OCI-LY7 (cell line): Measurements from ENCODE around the gene PEX14. TPM values are rescaled to one million over a fixed set of nuclear protein-coding genes. Genes with fewer than 3 reads are reported as not detected.

ENCODE experiments used
- BruUV-seq: library from RNA; stranded (reverse); fragments of 400-500 nt; replicated peaks from 2 replicates; lab custom pipeline; 2021; lab: Mats Ljungman, UMichigan
- CTCF ChIA-PET: fragments of 300-600 bp; sonication (Branson Sonifier 250); formaldehyde crosslinking; loops from one replicate; lab custom pipeline; 2022; ENCODE audit warnings: antibody characterized with exemption; ENCODE audit not compliant: unreplicated experiment; lab: Charles Lee
- POLR2A ChIA-PET: fragments of 300-600 bp; sonication (Branson Sonifier 250); formaldehyde crosslinking; loops from one replicate; lab custom pipeline; 2022; ENCODE audit warnings: antibody characterized with exemption; lab: Charles Lee
- DNase-seq: peaks from one replicate; pipeline ENCODE4 v3.0.0-alpha.2; 2015; ENCODE audit warnings: low spot score
- H2AFZ ChIP-seq: fragments of 200-600 bp; sonication (generic), shearing (Covaris generic); 2 replicates; pipeline ENCODE4 v1.6.1; 2014; ENCODE audit warnings: mild to moderate bottlenecking, antibody characterized with exemption, low read length, moderate library complexity
- H3K27ac ChIP-seq: fragments of 200-600 bp; sonication (generic); 2 replicates; pipeline ENCODE4 v1.5.1; 2014; ENCODE audit warnings: mixed run types, low read depth, mild to moderate bottlenecking, moderate library complexity, low read length, inconsistent platforms; ENCODE audit not compliant: poor library complexity, severe bottlenecking
- H3K36me3 ChIP-seq: fragments of 200-600 bp; sonication (generic); 2 replicates; pipeline ENCODE4 v1.6.1; 2014; ENCODE audit warnings: mild to moderate bottlenecking, antibody characterized with exemption, low read length, moderate library complexity, mixed read lengths; ENCODE audit not compliant: insufficient read depth
- H3K4me1 ChIP-seq: fragments of 200-600 bp; sonication (generic); 2 replicates; pipeline ENCODE4 v1.5.1; 2014; ENCODE audit warnings: mild to moderate bottlenecking, low read length; ENCODE audit not compliant: insufficient read depth, poor library complexity, severe bottlenecking
- H3K4me2 ChIP-seq: fragments of 200-600 bp; sonication (generic); 2 replicates; pipeline ENCODE4 v1.6.1; 2014; ENCODE audit warnings: mild to moderate bottlenecking, low read length
- H3K4me3 ChIP-seq: fragments of 200-600 bp; sonication (generic); 2 replicates; pipeline ENCODE4 v1.5.1; 2014; ENCODE audit warnings: mild to moderate bottlenecking, low read depth, low read length; ENCODE audit not compliant: poor library complexity, severe bottlenecking
- H3K79me2 ChIP-seq: fragments of 200-600 bp; sonication (generic); 2 replicates; pipeline ENCODE4 v1.6.1; 2016; ENCODE audit warnings: low read depth, mild to moderate bottlenecking, low read length, moderate library complexity, mixed read lengths; ENCODE audit not compliant: insufficient read depth
- H3K9me2 ChIP-seq: fragments of 200-600 bp; sonication (generic); 2 replicates; pipeline ENCODE4 v1.6.1; 2016; ENCODE audit warnings: mild to moderate bottlenecking, low read length, mixed read lengths; ENCODE audit not compliant: insufficient read depth
- H3K9me3 ChIP-seq: fragments of 200-600 bp; sonication (generic); 2 replicates; pipeline ENCODE4 v1.6.1; 2014; ENCODE audit warnings: mild to moderate bottlenecking, mixed run types, low read length, mixed read lengths
- H4K20me1 ChIP-seq: fragments of 200-600 bp; sonication (generic); 2 replicates; pipeline ENCODE4 v1.6.1; 2014; ENCODE audit warnings: mild to moderate bottlenecking, antibody characterized with exemption, low read length, moderate library complexity, mixed read lengths; ENCODE audit not compliant: insufficient read depth
- EZH2phosphoT487 ChIP-seq: fragments of 200-600 bp; sonication (generic); IDR thresholded peaks from 2 replicates; pipeline ENCODE4 v1.6.1; 2018; ENCODE audit warnings: low read depth, borderline replicate concordance, mild to moderate bottlenecking, mixed run types, antibody characterized with exemption, low read length, moderate library complexity, mixed read lengths
- intact Hi-C: fragments of 100-400 bp; cut with micrococcal nuclease; formaldehyde crosslinking; loops from one replicate; pipeline ENCODE4 v1.10.0; 2022; ENCODE audit not compliant: unreplicated experiment
- total RNA-seq, 2 experiments: library from RNA; depleted of rRNA in 1 of 2; stranded (reverse); fragments of >200 nt in 1 of 2; shearing (Covaris generic) in 1 of 2; gene quantifications; 2 replicates each; pipeline ENCODE4 v1.2.3, GENCODE V29; 2014 to 2022
- TF ChIP-seq, protein P1 (sequence below): fragments of 200-600 bp; sonication (generic); conservative IDR thresholded peaks from 2 replicates; pipeline ENCODE4 v1.5.1; 2014; ENCODE audit warnings: mild to moderate bottlenecking, antibody characterized with exemption, low read length, moderate library complexity, mixed read lengths

The PEX14 gene
- total RNA-seq, 2 experiments from 2014 or later = 14.6 to 24.3 TPM

DNA sequence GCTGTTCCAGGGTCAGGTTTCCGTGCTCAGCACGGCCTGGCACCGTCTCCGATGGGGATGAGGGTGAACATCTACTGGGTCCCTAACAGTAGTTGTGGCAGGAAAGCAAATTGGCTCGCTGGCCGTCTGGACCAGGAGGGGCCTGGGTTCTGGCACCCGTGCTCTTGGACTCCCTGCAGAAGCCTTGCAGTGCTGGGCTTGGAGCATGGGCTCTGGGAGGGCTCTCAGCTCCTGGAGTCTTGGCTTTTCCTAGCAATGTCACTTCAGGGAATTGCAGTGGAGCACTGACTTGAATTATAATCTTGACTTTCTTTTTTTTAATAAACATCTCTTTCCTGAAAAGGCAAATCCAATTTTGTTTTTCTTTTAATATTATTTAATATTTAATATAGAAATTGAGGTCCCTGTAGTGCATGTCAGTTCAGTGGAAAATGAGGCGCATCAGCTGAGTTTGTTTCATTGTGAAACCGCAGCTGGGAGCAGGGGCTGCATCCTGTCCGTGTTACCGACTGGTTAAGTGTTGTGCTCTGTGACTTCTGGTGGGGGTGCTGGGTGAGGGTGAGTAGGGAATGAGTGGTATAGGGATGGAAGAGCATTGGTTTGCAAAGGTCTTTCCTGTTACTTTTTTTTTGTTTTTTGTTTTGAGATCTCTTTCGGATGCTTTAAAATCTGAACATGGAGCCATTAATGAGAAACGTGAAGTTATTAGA is 64.1 kb downstream of the PEX14 start:
- H3K4me3 ChIP-seq = no peak overlapping the region
- H3K79me2 ChIP-seq = no peaks in the 10 kb centered on the region
- no peaks in the 10 kb centered on the region for H3K4me1 ChIP-seq
- no peaks in the 10 kb centered on the region for H3K9me2 ChIP-seq
- BruUV-seq = no TSS peak
- POLR2A ChIA-PET = no interaction called here
- no peak overlapping the region for H2AFZ ChIP-seq
- H3K27ac ChIP-seq = no peak overlapping the region
- no peaks in the 10 kb centered on the region for H3K9me3 ChIP-seq
- H3K4me2 ChIP-seq = no peak overlapping the region
- no peak for DNase-seq
- CTCF ChIA-PET = no interaction called here
- H4K20me1 ChIP-seq = no peaks in the 10 kb centered on the region; the same call in 1 of the 2 replicates
- peaks cover 12% of the 10 kb centered on the region; the same call in 1 of the 2 replicates for H3K36me3 ChIP-seq
- intact Hi-C loops = no loop called here
- no peak for TF ChIP-seq EZH2phosphoT487
- TF ChIP-seq, protein P1, sequence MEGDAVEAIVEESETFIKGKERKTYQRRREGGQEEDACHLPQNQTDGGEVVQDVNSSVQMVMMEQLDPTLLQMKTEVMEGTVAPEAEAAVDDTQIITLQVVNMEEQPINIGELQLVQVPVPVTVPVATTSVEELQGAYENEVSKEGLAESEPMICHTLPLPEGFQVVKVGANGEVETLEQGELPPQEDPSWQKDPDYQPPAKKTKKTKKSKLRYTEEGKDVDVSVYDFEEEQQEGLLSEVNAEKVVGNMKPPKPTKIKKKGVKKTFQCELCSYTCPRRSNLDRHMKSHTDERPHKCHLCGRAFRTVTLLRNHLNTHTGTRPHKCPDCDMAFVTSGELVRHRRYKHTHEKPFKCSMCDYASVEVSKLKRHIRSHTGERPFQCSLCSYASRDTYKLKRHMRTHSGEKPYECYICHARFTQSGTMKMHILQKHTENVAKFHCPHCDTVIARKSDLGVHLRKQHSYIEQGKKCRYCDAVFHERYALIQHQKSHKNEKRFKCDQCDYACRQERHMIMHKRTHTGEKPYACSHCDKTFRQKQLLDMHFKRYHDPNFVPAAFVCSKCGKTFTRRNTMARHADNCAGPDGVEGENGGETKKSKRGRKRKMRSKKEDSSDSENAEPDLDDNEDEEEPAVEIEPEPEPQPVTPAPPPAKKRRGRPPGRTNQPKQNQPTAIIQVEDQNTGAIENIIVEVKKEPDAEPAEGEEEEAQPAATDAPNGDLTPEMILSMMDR = no peak

DNA sequence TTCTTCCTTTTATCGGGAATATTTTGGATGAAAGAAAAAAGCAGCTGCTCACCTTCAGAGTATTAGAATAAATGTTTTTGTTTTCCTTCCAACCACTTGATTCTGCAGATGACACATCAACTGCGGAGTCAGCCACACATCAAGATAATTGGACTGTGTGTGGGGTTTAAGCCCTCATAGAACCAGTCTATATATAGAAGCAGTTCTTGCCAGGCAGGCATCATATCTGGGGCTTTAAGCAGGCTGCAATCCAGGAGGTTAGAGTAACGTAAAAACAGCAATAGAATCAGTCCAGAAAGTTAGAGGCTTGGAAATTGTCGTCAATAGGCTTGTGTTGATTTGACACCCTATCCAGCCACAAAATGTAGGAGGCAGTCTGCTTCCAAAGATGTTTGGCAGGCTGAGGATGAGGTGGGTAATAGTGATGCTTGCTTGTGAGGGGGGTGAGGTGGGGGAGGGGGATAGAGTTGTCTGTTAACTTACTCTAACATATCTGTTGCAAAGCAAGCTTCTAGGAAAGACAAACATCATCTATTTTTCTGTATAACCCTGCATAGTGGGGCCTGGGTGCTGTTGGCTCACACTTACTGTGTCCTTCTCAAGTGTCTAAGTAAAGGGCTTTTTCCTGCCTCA is 64.8 kb downstream of the PEX14 start:
- Histone ChIP-seq H3K79me2 (no peaks in the 10 kb centered on the region), H4K20me1 (no peaks in the 10 kb centered on the region; the same call in 1 of the 2 replicates), H3K27ac (no peak overlapping the region), H3K36me3 (peaks cover 12% of the 10 kb centered on the region; the same call in 1 of the 2 replicates), H3K9me2 (no peaks in the 10 kb centered on the region), H3K4me3 (no peak overlapping the region), H2AFZ (no peak overlapping the region), H3K4me2 (no peak overlapping the region), H3K4me1 (no peaks in the 10 kb centered on the region), H3K9me3 (no peaks in the 10 kb centered on the region)
- TF ChIP-seq EZH2phosphoT487 = no peak
- TF ChIP-seq, protein P1 = no peak
- BruUV-seq = no TSS peak
- ChIA-PET CTCF (no interaction called here), POLR2A (no interaction called here)
- intact Hi-C loops = no loop called here
- no peak for DNase-seq
